DND-41 (cell line): ENCODE data around the gene GMPPB.

Source experiments
- ATAC-seq: fragments of 200-7000 bp; cut with Tn5 transposase; 3 replicates; pipeline ENCODE4 v1.9.1; 2021; ENCODE audit warnings: low read depth; ENCODE audit not compliant: insufficient read depth
- DNase-seq: peaks from one replicate; pipeline ENCODE4 v3.0.0-alpha.2; 2020
- H2AFZ ChIP-seq: 2 replicates; pipeline ENCODE4 v1.6.0; 2012; ENCODE audit warnings: low read depth, low read length
- H3K27ac ChIP-seq: 2 replicates; pipeline ENCODE4 v1.5.1; 2012; ENCODE audit warnings: low read length, inconsistent platforms
- H3K27me3 ChIP-seq: fragments of 200-600 bp; sonication (generic); 2 replicates; pipeline ENCODE4 v1.6.0; 2012; ENCODE audit warnings: low read length, mild to moderate bottlenecking, inconsistent platforms; ENCODE audit not compliant: insufficient read depth, poor library complexity
- H3K36me3 ChIP-seq: 2 replicates; pipeline ENCODE4 v1.5.1; 2012; ENCODE audit warnings: low read length, inconsistent platforms; ENCODE audit not compliant: insufficient read depth
- H3K4me1 ChIP-seq: 2 replicates; pipeline ENCODE4 v1.5.1; 2012; ENCODE audit warnings: mild to moderate bottlenecking, low read length; ENCODE audit not compliant: insufficient read depth
- H3K4me2 ChIP-seq: 2 replicates; pipeline ENCODE4 v1.6.0; 2012; ENCODE audit warnings: mild to moderate bottlenecking, moderate library complexity, low read length, inconsistent platforms; ENCODE audit not compliant: insufficient read depth
- H3K4me3 ChIP-seq, 2 experiments: fragments of 200-600 bp in 1 of 2; shearing (Covaris generic) in 1 of 2; 2 replicates each; pipeline ENCODE4 v1.5.1; 2012 to 2016; ENCODE audit warnings: inconsistent platforms in 2 of 2, low read length in 2 of 2, mild to moderate bottlenecking in 2 of 2, low read depth in 1 of 2, moderate library complexity in 1 of 2
- H3K79me2 ChIP-seq: 2 replicates; pipeline ENCODE4 v1.6.0; 2012; ENCODE audit warnings: low read length, inconsistent platforms; ENCODE audit not compliant: insufficient read depth
- H3K9ac ChIP-seq: 2 replicates; pipeline ENCODE4 v1.6.0; 2012; ENCODE audit warnings: low read depth, mild to moderate bottlenecking, inconsistent platforms, low read length, moderate library complexity
- H3K9me3 ChIP-seq: 2 replicates; pipeline ENCODE4 v1.5.1; 2012; ENCODE audit warnings: low read length, moderate library complexity, mild to moderate bottlenecking, inconsistent platforms; ENCODE audit not compliant: insufficient read depth, severe bottlenecking
- H4K20me1 ChIP-seq: 2 replicates; pipeline ENCODE4 v1.6.0; 2012; ENCODE audit warnings: low read length; ENCODE audit not compliant: insufficient read depth
- EZH2 ChIP-seq: IDR thresholded peaks from 3 replicates; pipeline ENCODE4 v1.6.1; 2012; ENCODE audit warnings: borderline replicate concordance, low read depth, mild to moderate bottlenecking, moderate library complexity, low read length, inconsistent platforms; ENCODE audit not compliant: severe bottlenecking
- TF ChIP-seq, protein P1 (sequence below): IDR thresholded peaks from 2 replicates; pipeline ENCODE4 v1.5.1; 2012; ENCODE audit warnings: borderline replicate concordance, low read length, moderate library complexity, mild to moderate bottlenecking; ENCODE audit not compliant: poor library complexity, severe bottlenecking; ENCODE audit errors: extremely low read depth

The GMPPB gene

DNA sequence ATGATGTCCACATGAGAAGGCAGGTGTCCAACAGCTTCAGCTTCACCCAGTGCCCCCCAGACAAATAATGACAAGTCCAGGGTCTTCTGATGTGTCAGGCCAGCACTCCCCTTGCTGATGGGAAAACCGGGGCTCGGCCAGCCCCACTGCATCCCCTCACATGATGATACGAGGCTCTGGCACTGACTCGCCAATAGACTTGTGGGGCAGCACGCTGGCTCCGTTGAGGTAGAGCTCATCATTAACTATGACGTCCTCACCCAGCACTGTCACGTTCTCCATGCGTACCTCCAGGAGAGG lies 2.2 kb downstream of the GMPPB start:
- H3K9ac ChIP-seq = no peak overlapping the region
- H3K27ac ChIP-seq = no peak overlapping the region
- H3K36me3 ChIP-seq = peaks cover 48% of the 10 kb centered on the region
- peaks cover 56% of the 10 kb centered on the region for H3K4me1 ChIP-seq
- DNase-seq (no peak), ATAC-seq (no peak)
- H3K9me3 ChIP-seq = no peaks in the 10 kb centered on the region
- no peak overlapping the region for H2AFZ ChIP-seq
- H3K4me3 ChIP-seq = no peak overlapping the region
- TF ChIP-seq, protein P1, sequence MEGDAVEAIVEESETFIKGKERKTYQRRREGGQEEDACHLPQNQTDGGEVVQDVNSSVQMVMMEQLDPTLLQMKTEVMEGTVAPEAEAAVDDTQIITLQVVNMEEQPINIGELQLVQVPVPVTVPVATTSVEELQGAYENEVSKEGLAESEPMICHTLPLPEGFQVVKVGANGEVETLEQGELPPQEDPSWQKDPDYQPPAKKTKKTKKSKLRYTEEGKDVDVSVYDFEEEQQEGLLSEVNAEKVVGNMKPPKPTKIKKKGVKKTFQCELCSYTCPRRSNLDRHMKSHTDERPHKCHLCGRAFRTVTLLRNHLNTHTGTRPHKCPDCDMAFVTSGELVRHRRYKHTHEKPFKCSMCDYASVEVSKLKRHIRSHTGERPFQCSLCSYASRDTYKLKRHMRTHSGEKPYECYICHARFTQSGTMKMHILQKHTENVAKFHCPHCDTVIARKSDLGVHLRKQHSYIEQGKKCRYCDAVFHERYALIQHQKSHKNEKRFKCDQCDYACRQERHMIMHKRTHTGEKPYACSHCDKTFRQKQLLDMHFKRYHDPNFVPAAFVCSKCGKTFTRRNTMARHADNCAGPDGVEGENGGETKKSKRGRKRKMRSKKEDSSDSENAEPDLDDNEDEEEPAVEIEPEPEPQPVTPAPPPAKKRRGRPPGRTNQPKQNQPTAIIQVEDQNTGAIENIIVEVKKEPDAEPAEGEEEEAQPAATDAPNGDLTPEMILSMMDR = no peak
- no peak for TF ChIP-seq EZH2
- peak overlapping the region; percentile 98; the same call in 1 of the 2 replicates for H3K4me2 ChIP-seq
- H4K20me1 ChIP-seq = peaks cover 39% of the 10 kb centered on the region
- H3K27me3 ChIP-seq = no peaks in the 10 kb centered on the region
- peaks cover 32% of the 10 kb centered on the region for H3K79me2 ChIP-seq

DNA sequence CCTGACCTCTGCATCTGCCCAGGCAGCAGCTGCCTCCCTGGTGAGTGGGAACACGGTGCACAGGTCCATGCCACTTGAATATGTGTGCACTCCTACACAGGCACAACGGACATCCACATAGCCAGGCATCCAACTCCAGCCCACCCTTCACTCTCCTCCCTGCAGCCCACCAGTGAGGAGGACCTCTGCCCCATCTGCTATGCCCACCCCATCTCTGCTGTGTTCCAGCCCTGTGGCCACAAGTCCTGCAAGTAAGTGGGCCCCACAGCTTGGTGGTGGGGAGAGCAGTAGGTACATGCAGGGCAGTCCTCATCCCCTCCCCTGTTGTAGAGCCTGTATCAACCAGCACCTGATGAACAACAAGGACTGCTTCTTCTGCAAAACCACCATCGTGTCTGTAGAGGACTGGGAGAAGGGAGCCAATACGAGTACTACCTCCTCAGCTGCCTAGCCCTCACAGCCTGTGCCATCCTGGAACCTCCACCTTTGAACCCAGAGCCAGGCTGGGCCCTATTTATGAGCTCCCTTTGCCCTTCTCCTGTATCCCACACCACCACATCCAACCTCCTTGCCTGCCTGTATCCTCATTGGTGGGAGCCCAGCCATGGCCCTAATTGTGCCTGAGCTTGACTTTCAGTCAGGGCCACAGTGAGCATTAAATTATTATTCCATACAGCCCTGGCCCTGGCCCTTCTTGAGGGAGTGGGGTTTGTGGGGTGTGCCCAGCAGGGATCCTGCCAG lies 2.7 kb downstream of the GMPPB start:
- Histone ChIP-seq H4K20me1 (peaks cover 39% of the 10 kb centered on the region), H3K79me2 (peaks cover 32% of the 10 kb centered on the region), H3K4me2 (no peak overlapping the region), H3K36me3 (peaks cover 47% of the 10 kb centered on the region), H3K9me3 (no peaks in the 10 kb centered on the region), H3K27ac (no peak overlapping the region), H3K4me1 (peaks cover 56% of the 10 kb centered on the region), H3K4me3 (no peak overlapping the region), H3K9ac (no peak overlapping the region), H2AFZ (no peak overlapping the region), H3K27me3 (no peaks in the 10 kb centered on the region)
- TF ChIP-seq EZH2 = no peak
- TF ChIP-seq, protein P1 = no peak
- DNase-seq (no peak), ATAC-seq (no peak)

- Histone ChIP-seq H3K9ac (peak within 1 kb of the TSS; percentile 37), H3K79me2 (peaks cover 30% of the 10 kb centered on the region), H3K4me2 (peak within 1 kb of the TSS; percentile 66), H3K4me1 (peaks cover 44% of the 10 kb centered on the region), H3K27me3 (no peaks in the 10 kb centered on the region), H3K27ac (0 out of 2 replicates have a peak within 1 kb of the TSS, but pooled peaks have one; percentile 30), H3K4me3 (peak within 1 kb of the TSS in 1 of 2 experiments; percentile 54; a peak in 2 of 4 replicates), H4K20me1 (peaks cover 39% of the 10 kb centered on the region), H3K9me3 (no peaks in the 10 kb centered on the region), H2AFZ (peak within 1 kb of the TSS; percentile 59), H3K36me3 (peaks cover 49% of the 10 kb centered on the region)
- peak; percentile 92 for DNase-seq
- TF ChIP-seq, protein P1 = peak; percentile 78
- TF ChIP-seq EZH2 = no peak
- peak; percentile 73 for ATAC-seq
Observed at GRCh38 chr3:49719214-49719884, 4.4 kb downstream of the GMPPB start, which contains the start of gene AMIGO3. Gene AMIGO3, minus strand, starts transcription at chr3:49719684. Its CDS starts 219 bp downstream, at chr3:49719465.
